GOT3 (cell line): Measurements from ENCODE around the gene FN1.
A peak's percentile ranks its signal among the peaks of the same experiment; 100 is the strongest.

Experiments used
- DNase-seq: peaks from one replicate; lab custom pipeline; 2025; ENCODE audit warnings: mixed read lengths; lab: John Stamatoyannopoulos, UW

Gene FN1

DNA sequence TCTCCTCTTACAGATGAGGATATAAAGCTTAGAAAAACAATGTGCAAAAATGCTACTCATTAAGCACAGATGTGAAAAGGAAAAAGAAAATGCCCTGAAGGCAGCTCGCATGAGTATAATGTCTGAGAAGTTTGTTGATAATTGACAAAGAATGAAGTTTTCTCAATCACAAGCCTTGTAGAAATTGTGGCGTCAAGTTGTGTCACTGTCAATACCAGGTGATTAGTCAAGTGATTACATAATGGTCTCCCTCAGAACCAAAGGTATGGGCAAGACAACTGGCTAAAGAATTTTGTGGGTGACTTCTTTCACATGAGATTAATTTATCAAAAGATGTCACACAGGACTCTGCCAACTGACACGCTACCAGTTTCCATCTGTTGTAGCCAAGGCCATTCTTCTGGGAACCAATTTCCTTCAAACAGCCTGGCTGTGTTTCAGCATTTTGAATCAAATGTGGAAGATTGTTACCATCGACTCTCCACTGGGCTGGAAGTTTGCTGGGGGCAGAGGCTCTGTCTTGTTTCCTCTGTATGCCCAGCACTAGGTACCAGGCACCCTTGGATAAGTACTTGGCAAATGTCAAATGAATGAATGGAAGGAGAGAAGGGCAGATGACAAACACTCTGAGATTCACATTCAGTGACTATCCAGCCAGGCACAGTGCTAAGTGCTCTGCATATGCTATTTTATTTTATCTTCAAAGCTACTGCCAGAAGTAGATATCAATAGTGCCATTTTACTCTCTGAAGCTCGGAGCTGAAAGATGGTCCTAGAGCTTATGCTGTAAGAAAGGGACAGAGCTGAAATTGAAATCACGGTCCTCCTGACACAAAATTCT is 5.9 kb upstream of the FN1 start:
- no peak for DNase-seq

DNA sequence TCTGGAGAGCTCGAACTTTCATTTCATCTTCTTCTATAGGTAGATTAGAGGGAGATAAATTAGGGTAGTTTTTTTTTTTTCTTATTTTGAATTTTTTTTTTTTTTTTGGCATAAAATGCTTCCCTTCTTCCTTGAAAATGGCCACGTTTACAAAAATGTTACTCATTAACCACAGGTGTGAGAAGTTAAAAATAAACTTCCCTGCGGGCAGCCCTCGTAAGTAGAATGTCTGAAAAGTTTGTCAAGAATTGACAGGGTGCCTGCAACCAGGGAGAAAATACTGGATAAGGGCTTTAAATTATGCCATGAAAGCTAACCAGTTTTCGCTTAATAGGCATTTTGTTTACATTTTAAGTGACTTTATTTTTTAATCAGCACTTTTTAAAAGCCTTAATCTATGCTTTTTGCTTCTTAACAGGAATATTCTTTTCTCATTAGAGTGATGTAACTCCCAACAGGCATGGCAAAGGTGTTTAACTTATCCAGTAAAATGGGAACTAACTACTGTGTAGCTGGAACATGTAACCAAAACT is 4.2 kb upstream of the FN1 start:
- DNase-seq: no peak

DNA sequence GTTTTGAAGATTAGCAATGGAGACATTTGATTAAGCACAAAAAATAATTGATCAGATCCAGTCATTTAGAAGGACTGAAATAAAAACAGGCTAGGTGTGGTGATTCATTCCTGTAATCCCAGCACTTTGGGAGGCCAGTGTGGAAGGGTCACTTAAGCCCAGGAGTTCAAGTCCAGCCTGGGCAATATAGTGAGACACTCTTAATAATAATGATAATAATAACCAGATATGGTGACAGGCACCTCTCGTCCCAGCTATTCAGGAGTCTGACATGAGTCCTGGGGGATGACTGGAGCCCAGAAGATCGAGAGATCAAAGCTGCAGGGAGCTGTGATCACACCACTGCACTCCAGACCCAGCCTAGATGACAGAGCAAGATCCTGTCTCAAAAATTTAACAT is 3.5 kb upstream of the FN1 start:
- DNase-seq: no peak

DNA sequence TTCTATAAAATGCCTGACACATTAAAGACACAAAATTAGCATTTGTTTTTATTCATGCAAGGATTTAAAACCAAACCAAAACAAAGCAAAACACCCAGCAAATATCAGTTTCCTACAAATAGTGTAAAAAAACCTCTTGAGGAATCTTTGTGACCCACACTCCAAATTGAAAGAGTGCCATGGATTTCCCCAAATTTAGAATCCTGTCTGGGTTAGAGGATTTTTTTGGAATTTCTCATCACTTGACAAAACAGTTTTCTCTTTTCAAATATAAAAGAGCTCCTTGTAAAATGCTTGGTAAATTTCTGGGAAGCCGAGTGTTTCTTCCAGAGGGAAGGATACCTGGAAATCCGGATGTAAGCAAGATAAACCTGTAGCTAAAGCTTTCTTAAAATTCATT is 1.7 kb upstream of the FN1 start:
- no peak for DNase-seq

DNA sequence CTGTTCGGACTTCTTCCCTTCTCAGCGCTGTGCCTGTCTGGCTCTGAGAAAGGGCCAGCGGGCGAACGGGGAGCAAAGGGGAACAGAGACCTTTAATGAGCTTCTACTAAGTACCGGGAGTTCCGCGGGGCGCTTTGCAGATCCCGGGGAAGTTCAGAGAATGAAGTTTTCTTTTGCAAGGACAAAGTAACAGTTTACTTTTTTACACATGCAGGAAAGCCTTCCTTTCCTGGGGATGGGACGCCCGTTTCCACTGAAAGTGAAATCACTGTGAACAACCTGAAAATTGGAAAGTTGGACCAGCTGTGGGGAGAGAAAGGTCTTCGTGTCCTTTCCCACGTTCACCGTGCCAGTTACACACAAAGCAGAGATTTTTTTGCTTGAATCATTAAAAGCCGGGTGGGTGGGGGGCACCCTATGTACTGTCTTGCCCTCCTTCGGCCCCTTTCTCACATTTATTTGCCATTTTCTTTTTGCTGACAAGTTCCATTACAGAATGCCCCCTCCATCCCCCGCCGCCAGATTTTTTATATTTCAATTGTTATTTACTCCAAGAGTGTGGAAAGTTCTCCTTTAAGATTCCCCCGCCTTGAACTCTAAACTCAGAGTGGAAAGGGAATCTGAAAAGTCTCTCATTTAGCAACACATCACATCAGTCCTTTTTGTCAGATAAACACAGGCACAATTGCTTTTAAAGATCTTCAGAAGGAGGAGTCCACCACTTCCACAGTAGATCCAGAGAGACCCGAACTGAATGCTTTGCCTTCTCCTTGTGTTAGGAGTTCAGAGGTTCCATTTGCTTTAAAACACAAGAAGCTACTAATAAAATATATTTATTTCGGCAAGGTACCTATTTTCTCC is 1.1 kb upstream of the FN1 start:
- no peak for DNase-seq

DNA sequence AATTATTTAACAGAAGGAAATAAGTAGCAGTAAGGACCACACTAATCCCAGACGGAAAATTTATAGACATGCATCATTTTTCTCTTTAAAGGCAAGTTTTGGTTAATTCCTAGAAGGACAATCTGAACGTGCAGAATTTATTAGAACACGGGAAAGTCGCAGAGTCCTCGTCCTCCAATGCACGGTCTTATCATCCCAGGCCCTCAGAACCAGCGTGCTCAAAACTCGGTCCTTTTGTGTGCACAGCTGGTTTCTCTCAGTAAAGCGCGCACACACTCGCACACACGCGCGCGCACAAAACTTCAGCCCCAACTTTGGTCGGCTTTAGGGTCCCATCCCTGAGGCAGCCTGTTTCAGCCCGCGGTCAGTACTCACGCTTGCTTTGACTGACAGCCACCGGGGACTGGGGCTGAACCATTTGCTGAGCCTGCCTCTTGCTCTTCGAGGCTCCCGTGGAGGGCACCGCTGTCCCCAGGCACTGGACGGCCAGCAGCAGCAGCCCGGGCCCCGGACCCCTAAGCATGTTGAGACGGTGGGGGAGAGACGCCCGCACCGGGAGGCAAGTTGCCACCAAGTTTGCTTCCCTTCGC is 493 bp downstream of the FN1 start:
- DNase-seq: peak; percentile 70

DNA sequence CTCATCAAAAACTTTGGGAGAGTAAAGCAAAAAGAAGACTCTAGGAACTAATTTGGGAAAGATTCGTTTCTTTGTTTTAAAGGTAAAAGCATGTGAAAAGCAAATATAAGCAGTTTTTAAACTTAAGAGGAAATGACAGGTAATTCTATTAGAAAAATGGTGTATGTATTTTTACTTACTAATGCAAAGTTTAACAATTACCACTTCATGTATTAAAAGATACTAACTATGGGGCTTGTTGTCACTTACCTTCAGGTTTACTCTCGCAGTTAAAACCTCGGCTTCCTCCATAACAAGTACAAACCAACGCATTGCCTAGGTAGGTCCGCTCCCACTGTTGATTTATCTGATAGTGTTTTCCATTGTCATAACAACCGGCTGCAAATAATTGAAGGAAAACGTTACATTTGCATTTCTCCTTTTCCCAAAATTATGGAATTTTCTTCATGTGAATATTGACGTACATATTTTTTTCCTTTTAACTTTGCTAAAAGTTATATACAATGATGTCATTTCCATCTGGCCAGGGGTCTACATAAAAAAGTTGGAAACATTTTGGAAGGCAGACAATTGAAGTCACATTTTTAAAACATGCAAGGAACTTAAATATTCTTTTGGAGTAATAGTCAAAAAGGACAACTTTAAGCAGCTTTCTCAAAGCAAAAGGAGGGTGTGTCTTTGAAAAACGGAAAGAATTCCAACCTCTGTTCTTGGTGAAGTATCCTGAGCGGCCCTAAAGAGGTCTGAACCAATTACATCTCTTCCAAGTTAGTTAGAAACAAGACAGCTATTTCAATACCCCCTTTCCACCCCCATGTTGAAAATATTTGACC is 1.2 kb downstream of the FN1 start:
- no peak for DNase-seq

DNA sequence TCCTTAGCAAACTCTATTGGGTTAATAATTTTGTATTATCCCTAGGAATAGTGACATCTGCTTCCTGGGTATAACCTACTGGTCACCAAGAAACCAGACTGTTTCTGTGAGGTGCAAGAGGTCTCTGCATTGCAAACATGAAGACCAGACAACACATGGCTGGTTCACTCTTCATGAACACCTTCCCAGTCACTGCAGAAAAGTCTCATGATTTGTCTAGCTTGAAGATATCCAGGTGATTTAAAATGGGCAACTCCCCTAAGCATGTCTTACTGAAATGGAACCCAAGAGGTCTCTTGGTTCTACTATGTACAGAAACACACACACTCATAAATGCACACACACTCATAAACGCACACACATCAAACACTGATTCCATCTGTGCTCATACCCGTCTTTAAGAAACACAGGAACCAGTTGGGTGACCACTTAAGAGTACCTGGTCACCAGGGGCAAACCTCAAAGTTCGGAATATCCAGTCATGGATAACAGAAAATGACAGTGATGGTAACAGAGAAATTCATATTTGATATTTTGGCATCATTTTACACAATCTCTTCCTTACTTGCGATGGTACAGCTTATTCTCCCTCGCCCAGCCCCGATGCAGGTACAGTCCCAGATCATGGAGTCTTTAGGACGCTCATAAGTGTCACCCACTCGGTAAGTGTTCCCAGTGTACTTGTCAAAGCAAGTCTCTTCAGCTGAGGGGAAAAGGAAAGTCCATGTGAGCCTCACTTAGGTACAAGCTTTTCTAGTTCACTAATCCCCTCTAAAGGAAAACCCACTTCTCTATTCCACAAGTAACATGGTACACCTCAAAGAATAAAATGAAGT is 2.9 kb downstream of the FN1 start:
- DNase-seq: no peak

DNA sequence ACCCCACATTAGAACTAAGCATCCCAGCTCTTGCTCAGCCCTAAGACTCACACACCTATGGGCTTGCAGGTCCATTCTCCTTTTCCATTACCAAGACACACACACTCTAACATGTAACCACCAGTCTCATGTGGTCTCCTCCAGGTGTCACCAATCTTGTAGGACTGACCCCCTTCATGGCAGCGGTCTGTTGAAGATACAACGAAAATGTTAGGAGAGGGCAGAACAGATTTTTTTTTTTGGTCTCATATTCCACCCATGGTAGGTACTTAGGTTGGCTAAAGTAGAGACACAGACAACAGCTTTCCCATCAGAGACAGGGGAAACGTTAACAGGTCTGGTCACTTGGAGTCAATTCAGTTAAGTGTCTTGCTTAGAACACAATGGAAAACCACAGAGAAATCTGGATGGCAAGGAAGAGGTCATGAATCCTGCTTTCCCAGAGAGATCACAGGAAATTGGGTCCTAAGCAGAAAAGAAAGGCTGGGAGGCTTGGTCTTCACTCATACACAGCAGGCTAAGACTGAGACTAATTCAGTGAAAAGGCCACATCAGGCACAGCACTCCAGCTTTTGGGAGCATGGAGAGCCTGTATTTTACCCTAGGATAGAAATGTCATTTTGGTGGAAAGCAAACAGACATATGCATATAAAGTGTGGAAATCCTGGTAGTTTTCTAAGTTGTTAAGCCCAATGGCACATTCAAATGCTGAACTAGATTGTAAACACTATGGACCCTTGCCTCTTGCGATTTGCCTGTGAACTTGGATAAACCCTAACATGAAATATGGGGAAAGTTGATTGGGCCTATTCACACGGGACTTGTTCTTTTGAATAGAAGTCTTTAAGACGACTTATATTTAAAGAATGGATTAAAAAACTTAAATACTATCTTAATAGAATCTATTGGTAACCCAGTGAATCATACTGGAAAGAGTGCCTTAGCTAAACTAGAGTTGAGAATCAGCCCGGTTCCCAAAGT is 3.8 kb downstream of the FN1 start:
- no peak for DNase-seq

DNA sequence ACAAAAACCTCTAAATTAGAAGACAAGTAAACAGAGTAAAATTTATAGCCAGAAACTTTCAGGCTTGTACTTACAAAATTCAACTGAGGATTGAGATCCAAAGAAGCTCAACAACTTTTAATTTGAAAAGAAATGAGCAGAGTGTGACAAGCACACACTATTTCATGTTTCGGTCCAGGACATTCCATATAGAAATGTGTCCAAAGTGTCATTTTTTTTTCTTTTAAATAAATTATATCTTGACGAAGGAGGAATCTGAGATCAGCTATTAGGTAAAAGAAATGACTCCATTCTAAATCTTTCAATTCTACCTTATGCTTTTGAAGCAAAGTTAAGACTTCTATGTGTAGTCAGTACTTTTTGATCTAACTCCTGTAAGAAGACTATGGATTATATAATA is 4.6 kb downstream of the FN1 start:
- DNase-seq: no peak

DNA sequence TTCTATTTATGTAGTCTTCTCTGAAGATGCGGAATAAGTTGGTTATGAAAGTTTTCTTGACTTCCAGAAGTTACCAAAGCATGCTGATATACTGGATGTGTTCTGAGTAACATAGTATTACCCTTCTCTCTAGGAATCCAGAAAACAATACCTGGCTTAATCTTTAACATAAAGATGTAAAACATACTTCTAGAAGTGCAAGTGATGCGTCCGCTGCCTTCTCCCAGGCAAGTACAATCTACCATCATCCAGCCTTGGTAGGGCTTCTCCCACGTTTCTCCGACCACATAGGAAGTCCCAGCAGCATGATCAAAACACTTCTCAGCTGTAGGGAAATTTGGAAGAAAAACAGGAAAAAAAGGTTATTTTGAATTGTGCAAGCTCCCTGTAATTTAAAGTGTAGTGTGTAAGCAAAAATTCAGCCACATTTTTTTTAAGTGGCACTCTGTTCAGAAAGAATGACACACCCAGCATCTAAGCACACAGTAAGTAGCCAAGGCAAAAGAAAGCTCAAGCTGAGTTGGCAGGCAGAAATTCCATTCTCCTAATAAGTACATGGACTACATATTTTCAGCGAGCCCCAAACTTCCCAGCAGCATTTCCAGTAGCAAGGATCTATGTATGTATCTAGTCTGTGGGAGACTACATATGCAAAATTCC is 5.2 kb downstream of the FN1 start:
- DNase-seq: no peak

DNA sequence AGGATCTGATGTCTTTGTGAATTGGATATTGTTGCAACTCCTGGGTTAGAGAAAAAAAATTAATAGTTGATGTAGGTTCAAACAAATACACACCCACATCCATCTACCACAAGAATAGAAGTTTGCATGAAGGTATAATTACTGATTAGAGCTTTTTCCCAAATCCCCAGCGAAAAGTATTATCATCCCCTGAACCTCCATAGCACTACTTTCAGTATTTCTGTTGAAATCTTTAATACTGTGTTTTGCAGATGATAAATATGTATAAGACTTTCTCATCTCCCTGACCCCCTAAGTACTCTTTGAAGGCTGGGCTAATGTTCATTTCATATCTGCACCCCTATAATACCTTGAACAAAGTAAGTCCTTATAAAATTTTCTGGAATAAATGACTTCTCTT is 6.4 kb downstream of the FN1 start:
- DNase-seq: no peak

DNA sequence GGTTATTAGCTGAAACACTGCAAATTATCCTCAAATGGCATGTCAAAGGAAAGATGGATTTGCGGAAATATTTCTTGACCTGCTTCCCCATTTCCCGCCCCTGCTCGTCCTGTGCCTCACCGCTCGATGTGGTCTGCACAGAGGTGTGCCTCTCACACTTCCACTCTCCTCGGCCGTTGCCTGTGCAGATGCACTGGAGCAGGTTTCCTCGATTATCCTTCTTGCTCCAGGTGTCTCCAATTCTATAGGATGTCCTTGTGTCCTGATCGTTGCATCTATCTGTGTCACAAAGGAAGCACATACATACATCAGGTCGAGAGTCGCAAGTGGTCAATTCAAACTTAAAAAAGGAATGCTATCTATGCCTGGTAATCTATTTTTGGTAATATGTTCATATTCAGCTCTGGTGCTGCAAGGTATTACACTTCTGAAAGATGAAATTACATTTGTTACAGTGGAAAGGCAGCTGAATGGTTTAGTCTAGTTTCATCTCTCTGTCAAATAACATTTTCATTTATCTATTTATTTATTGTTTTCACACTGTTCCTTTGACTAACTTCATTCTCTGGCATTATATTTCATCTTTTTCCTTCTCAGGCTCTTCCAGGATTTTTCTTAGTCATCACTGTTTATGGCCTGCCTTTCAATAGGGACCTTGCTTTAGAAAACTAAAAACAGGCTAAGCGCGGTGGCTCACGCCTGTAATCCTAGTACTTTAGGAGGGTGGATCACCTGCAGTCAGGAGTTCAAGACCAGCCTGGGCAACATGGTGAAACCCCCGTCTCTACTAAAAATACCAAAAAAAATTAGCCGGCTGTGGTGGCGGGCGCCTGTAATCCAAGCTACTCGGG is 7.6 kb downstream of the FN1 start:
- no peak for DNase-seq

DNA sequence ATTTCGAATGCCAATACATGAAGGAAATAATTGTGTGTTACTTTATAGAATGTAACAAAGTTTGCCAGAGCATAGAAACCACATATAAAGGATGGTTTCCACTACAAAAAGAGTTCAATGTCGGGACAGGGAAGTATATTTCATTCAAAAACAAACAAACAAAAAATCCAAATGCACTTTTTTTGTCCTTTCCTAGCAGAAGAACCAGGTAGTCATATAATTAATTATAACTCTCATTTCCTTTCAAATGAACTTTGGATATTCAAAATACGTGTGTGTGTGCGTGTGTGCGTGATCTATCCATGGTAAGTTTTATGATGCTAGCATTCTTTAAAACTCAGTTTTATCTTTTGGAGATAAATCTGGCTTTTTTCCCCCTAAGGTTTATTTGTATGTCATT is 8.3 kb downstream of the FN1 start:
- no peak for DNase-seq

DNA sequence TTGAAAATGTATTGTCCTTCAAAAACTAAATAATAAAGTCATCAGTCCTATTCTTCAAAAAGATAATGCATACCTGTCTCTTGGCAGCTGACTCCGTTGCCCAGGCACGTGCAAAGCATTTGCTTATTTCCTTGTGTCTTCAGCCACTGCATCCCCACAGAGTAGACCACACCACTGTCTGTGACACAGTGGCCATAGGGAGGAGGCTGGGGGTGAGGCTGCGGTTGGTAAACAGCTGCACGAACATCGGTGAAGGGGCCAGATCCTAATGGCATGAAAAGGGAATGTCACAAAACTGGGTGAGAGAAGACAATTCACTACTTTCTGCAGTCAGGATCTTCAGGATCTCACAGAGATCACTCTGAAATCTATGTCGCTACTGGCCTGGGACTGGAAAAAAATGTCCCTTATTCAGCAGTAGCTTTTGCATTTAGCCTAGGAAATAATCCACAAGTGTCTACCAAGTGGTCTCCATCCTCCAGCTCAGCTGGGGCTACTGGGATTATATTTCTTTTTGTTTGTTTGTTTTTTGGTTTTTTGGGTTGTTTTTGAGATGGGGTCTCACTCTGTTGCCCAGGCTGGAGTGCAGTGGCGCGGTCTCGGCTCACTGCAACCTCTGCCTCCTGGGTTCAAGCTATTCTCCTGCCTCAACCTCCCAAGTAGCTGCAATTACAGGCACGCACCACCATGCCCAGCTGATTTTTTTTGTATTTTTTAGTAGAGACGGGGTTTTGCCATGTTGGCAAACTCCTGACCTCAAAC is 10.7 kb downstream of the FN1 start:
- DNase-seq: no peak

DNA sequence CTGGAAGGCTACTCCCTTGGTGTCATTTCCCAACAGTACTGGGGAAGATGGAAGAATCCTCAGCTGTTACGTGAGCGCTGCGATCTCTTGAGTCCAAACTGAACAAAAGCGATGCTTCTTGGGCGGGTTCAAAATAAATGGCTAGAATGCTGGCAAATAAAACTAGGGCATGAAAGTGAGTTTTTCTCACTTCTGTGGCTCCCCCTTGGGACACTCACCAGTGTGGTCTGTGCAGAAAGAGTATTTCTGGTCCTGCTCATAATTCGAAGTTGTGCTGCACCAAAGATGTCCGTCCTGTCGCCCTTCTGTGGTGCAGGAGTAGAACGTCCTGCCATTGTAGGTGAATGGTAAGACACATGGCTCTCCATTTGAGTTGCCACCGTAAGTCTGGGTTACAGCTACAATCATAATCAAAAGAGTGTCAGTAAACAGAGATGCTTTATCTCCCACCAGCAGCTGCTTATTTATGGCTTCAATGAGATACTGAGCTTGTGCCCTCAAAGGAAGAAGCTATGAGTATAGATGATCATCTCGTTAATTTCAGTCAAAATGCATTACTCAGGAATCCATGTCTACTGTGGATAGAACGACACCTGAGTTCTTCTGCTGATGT is 11.8 kb downstream of the FN1 start:
- DNase-seq: no peak

DNA sequence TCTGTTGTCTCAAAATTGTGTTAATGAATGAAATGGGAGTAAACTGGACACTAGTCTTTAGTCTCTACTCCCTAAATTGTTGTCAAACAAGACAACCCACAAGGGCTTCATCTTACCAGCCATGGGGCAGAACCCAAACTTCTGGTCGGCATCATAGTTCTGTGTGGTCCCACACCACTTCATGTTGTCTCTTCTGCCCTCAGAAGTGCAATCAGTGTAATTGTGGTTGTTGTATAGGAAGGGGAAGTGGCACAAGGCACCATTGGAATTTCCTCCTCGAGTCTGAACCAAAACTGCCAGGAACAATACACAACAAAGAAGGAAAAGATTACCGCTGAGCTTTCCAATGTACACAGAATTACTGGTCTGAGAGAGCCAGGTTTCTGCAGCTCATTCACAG is 12.6 kb downstream of the FN1 start:
- no peak for DNase-seq
